ENCODE measurements around the gene BARHL1. TPM values are rescaled to one million over a fixed set of nuclear protein-coding genes. Genes with fewer than 3 reads are reported as not detected.

BARHL1 gene
- total RNA-seq, 1 experiment from 2014 or later = not detected

GRCh38 chr9:132637801-132638200, 55.4 kb downstream of the BARHL1 start:
- Histone ChIP-seq H2AFZ (ENCODE audit: low read depth, low read length, poor library complexity, severe bottlenecking) (no peak overlapping the region), H3K36me3 (ENCODE audit: control insufficient read depth in 1 of 2, insufficient read depth in 2 of 2, low read length in 2 of 2) (peaks cover 25 to 39% of the 10 kb centered on the region in 2 experiments; a peak in 3 of 4 replicates), H4K20me1 (ENCODE audit: insufficient read depth) (no peaks in the 10 kb centered on the region), H3K4me2 (ENCODE audit: low read length) (no peak overlapping the region), H3K4me1 (ENCODE audit: control insufficient read depth in 1 of 2, insufficient read depth in 2 of 2, low read length in 2 of 2) (no peaks in the 10 kb centered on the region), H3K9ac (ENCODE audit: low read length) (no peak overlapping the region), H3K9me2 (ENCODE audit: insufficient read depth) (no peaks in the 10 kb centered on the region), H3K9me3 (ENCODE audit: control insufficient read depth in 1 of 2, insufficient read depth in 1 of 2, low read depth in 1 of 2, low read length in 2 of 2) (no peaks in the 10 kb centered on the region), H3K4me3 (replicated peaks in 1 of 2; ENCODE audit: low read depth in 1 of 2, low read length in 2 of 2) (no peak overlapping the region), H3K79me2 (ENCODE audit: insufficient read depth, low read length) (peaks cover 1% of the 10 kb centered on the region; the same call in 1 of the 2 replicates), H3K27me3 (ENCODE audit: insufficient read depth, low read length) (no peaks in the 10 kb centered on the region), H3K27ac (ENCODE audit: low read depth, low read length) (no peak overlapping the region)
- no TSS peak for BruUV-seq (replicated peaks)
- intact Hi-C loops (cut with micrococcal nuclease) = no loop called here
- CTCF ChIA-PET = no interaction called here
- DNase-seq (ENCODE audit: low read depth, low spot score) (no peak), ATAC-seq (no peak)
- TF ChIP-seq ZBTB33 (IDR thresholded peaks at IDR 0.05; ENCODE audit: extremely low read depth, insufficient replicate concordance, low read length) (no peak), REST (IDR thresholded peaks at IDR 0.05; ENCODE audit: low read depth) (no peak), ZFX (IDR thresholded peaks at IDR 0.05) (no peak), POLR2A (IDR thresholded peaks at IDR 0.05; ENCODE audit: borderline replicate concordance, extremely low read depth, insufficient read depth, insufficient read length) (no peak), TCF7L2 (IDR thresholded peaks at IDR 0.05; ENCODE audit: borderline replicate concordance, extremely low read depth, insufficient read depth, insufficient read length) (no peak), SIN3A (IDR thresholded peaks at IDR 0.05; ENCODE audit: low read depth) (no peak), ZNF274 (IDR thresholded peaks at IDR 0.05; ENCODE audit: low read depth, low read length) (no peak), MAX (IDR thresholded peaks at IDR 0.05) (no peak), ELF1 (IDR thresholded peaks at IDR 0.05; ENCODE audit: borderline replicate concordance, low read depth) (no peak), EZH2 (IDR thresholded peaks at IDR 0.05) (no peak), YY1 (IDR thresholded peaks at IDR 0.05; ENCODE audit: extremely low read depth, insufficient replicate concordance, low read depth, low read length) (no peak), FOSL1 (IDR thresholded peaks at IDR 0.05; ENCODE audit: low read depth) (no peak), POLR2AphosphoS5 (IDR thresholded peaks at IDR 0.05; ENCODE audit: low read depth, low read length) (no peak), ATF3 (IDR thresholded peaks at IDR 0.05) (no peak), CEBPB (IDR thresholded peaks at IDR 0.05; ENCODE audit: low read depth) (no peak)
- POLR2A ChIA-PET = no interaction called here
- RAD21 ChIA-PET (ENCODE audit: low non-redundant PET in 1 of 2, low total read pairs in 2 of 2, uncharacterized antibody in 2 of 2, unreplicated experiment in 2 of 2) = no interaction called here

Data from HCT116 (cell line).